Measurements from ENCODE around the gene UBASH3B. TPM values are rescaled to one million over a fixed set of nuclear protein-coding genes. Genes with fewer than 3 reads are reported as not detected.

Gene UBASH3B
- polyA plus RNA-seq, 1 experiment: 19.1 TPM

GRCh38 chr11:122734848-122735496 is 79.5 kb downstream of the UBASH3B start:
- DNase-seq (ENCODE audit: low read depth, low spot score): no peak
- POLR2A ChIA-PET: interaction anchor here (1.8 kb wide), 1 partner anchor 44 kb away, joined by 4 read pairs; no protein-coding TSS in a partner anchor
- no peak overlapping the region for H3K27ac ChIP-seq (ENCODE audit: low read depth, low read length)

GRCh38 chr11:122737951-122738693 is 82.6 kb downstream of the UBASH3B start:
- H3K27me3 ChIP-seq (ENCODE audit: control insufficient read depth, insufficient read depth, low read length): no peaks in the 10 kb centered on the region
- DNase-seq (ENCODE audit: low read depth, low spot score): no peak
- H3K4me3 ChIP-seq (ENCODE audit: low read depth, low read length): no peak overlapping the region
- CTCF ChIA-PET: interaction anchor here (0.7 to 1.4 kb wide), 2 partner anchors 17 to 108 kb away, joined by 5 to 8 read pairs; no protein-coding TSS in a partner anchor
- no peak overlapping the region for H3K27ac ChIP-seq (ENCODE audit: low read depth, low read length)
- no peaks in the 10 kb centered on the region for H3K9me3 ChIP-seq (ENCODE audit: control insufficient read depth, insufficient read depth, low read length)
- no peak for TF ChIP-seq CTCF (IDR thresholded peaks at IDR 0.05; ENCODE audit: low read depth, low read length)
- POLR2A ChIA-PET: interaction anchor here (1.2 kb wide), 1 partner anchor 82 kb away, joined by 6 read pairs; the partner anchor contains the start of gene UBASH3B

More at GRCh38 chr11:122734848-122735496, 79.5 kb downstream of the UBASH3B start:
- TF ChIP-seq CTCF (IDR thresholded peaks at IDR 0.05; ENCODE audit: low read depth, low read length): no peak
- Histone ChIP-seq H3K27me3 (ENCODE audit: control insufficient read depth, insufficient read depth, low read length) (no peaks in the 10 kb centered on the region), H3K4me3 (ENCODE audit: low read depth, low read length) (no peak overlapping the region), H3K9me3 (ENCODE audit: control insufficient read depth, insufficient read depth, low read length) (no peaks in the 10 kb centered on the region)
- CTCF ChIA-PET: interaction anchor here (0.6 to 1.8 kb wide), 4 partner anchors 26 to 90 kb away, joined by 3 to 5 read pairs (median 4); no protein-coding TSS in a partner anchor

GRCh38 chr11:122741613-122742300 is 86.2 kb downstream of the UBASH3B start:
- ChIA-PET CTCF (interaction anchor here (1.7 kb wide), 1 partner anchor 112 kb away, joined by 3 read pairs; no protein-coding TSS in a partner anchor), POLR2A (no interaction called here)
- TF ChIP-seq CTCF (IDR thresholded peaks at IDR 0.05; ENCODE audit: low read depth, low read length): no peak
- no peak for DNase-seq (ENCODE audit: low read depth, low spot score)
- Histone ChIP-seq H3K9me3 (ENCODE audit: control insufficient read depth, insufficient read depth, low read length) (no peaks in the 10 kb centered on the region), H3K4me3 (ENCODE audit: low read depth, low read length) (no peak overlapping the region), H3K27me3 (ENCODE audit: control insufficient read depth, insufficient read depth, low read length) (no peaks in the 10 kb centered on the region), H3K27ac (ENCODE audit: low read depth, low read length) (peak overlapping the region; percentile 3)

GRCh38 chr11:122742301-122743018 is 86.9 kb downstream of the UBASH3B start:
- no peak overlapping the region for H3K4me3 ChIP-seq (ENCODE audit: low read depth, low read length)
- H3K27me3 ChIP-seq (ENCODE audit: control insufficient read depth, insufficient read depth, low read length): no peaks in the 10 kb centered on the region
- ChIA-PET CTCF (no interaction called here), POLR2A (no interaction called here)
- DNase-seq (ENCODE audit: low read depth, low spot score): no peak
- H3K27ac ChIP-seq (ENCODE audit: low read depth, low read length): no peak overlapping the region
- H3K9me3 ChIP-seq (ENCODE audit: control insufficient read depth, insufficient read depth, low read length): no peaks in the 10 kb centered on the region
- TF ChIP-seq CTCF (IDR thresholded peaks at IDR 0.05; ENCODE audit: low read depth, low read length): no peak
